Choroid plexus epithelial cell (primary cell): ENCODE results near the gene SCARF1.

Source experiments
- DNase-seq: peaks from one replicate; pipeline ENCODE4 v3.0.0-alpha.2; 2010; ENCODE audit warnings: low read depth
- H3K4me3 ChIP-seq: 2 replicates; pipeline ENCODE4 v1.5.1; 2011; ENCODE audit warnings: low read depth, mild to moderate bottlenecking, control low read depth, low read length, moderate library complexity
- CTCF ChIP-seq: conservative IDR thresholded peaks from 2 replicates; pipeline ENCODE4 v1.5.1; 2011; ENCODE audit warnings: low read depth, mild to moderate bottlenecking, control low read depth, inconsistent platforms, low read length, moderate library complexity

SCARF1 gene

GRCh38 chr17:1646199-1646875 is 805 bp upstream of the SCARF1 start:
- DNase-seq: no peak
- no peak for TF ChIP-seq CTCF
- no peak overlapping the region for H3K4me3 ChIP-seq

GRCh38 chr17:1644493-1645206 is 882 bp downstream of the SCARF1 start:
- H3K4me3 ChIP-seq: no peak overlapping the region
- no peak for DNase-seq
- TF ChIP-seq CTCF: no peak

- H3K4me3 ChIP-seq: peak overlapping the region; percentile 47
- no peak for DNase-seq
- TF ChIP-seq CTCF: no peak
These were observed 1.5 kb downstream of the SCARF1 start for GRCh38 chr17:1643999-1644492.

GRCh38 chr17:1643293-1643998 is 2.1 kb downstream of the SCARF1 start:
- peak; percentile 0 for TF ChIP-seq CTCF
- DNase-seq: no peak
- H3K4me3 ChIP-seq: peak overlapping the region; percentile 47

GRCh38 chr17:1641065-1641403 is 4.5 kb downstream of the SCARF1 start:
- H3K4me3 ChIP-seq: no peak overlapping the region
- no peak for DNase-seq
- TF ChIP-seq CTCF: no peak

- TF ChIP-seq CTCF: no peak
- no peak overlapping the region for H3K4me3 ChIP-seq
- DNase-seq: no peak
These were observed 5.0 kb downstream of the SCARF1 start for GRCh38 chr17:1640329-1641064.
